Activated CD8-positive, alpha-beta memory T cell treated with anti-CD3 and anti-CD28 coated beads for 1 hour (primary cell): Measurements from ENCODE around the gene ZBTB8A.
A peak's percentile ranks its signal among the peaks of the same experiment; 100 is the strongest.

Source experiments
- DNase-seq, 2 donors: peaks; one replicate each; pipeline ENCODE4 v3.0.0-alpha.2; 2020; ENCODE audit warnings: low read depth in 1 of 2; ENCODE audit errors: extremely low read depth in 1 of 2

ZBTB8A gene

GRCh38 chr1:32651461-32652073, 112.3 kb downstream of the ZBTB8A start:
- DNase-seq = peak in 1 of 2 donors; percentile 1

- no peak for DNase-seq
These were observed 113.2 kb downstream of the ZBTB8A start for GRCh38 chr1:32652244-32652962.
